ENCODE results near the gene KCNE1. TPM values are rescaled to one million over a fixed set of nuclear protein-coding genes. Genes with fewer than 3 reads are reported as not detected.
"Not testable (repeated sequence)": the region's sequence is repeated elsewhere in the genome, so short reads cannot be mapped to it uniquely, and the experiment has no call there.

Gene KCNE1
- total RNA-seq, 1 experiment from 2014 or later = 0.31 TPM

GRCh38 chr21:34513129-34513675 is 1.2 kb upstream of the KCNE1 start:
- no peak for DNase-seq (ENCODE audit: low spot score)

- DNase-seq (ENCODE audit: low spot score) = no peak
Observed at GRCh38 chr21:34511181-34511580, 829 bp downstream of the KCNE1 start.

GRCh38 chr21:34510148-34511142 is 1.6 kb downstream of the KCNE1 start:
- peak; percentile 70 for DNase-seq (ENCODE audit: low spot score)

DNA sequence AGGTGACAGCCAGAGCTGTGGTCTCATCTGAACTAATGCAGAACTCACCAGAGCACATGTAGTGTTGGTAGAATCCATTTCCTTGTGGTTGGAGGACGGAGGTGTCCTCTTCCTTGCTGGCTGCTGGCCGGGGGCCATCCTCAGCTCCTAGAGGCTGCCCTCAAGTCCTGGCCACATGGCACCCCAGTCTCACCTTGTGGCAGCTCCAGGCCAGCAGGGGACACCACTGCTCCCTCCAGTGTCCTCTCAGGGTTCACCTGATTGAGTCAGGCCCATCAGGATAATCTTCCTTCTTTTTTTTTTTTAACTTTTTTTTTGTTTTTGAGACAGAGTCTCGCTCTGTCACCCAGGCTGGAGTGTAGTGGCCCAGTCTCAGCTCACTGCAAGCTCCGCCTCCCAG is 2.9 kb downstream of the KCNE1 start:
- no peak for DNase-seq (ENCODE audit: low spot score)

GRCh38 chr21:34504595-34504994 is 7.4 kb downstream of the KCNE1 start:
- DNase-seq (ENCODE audit: low spot score) = no peak

DNA sequence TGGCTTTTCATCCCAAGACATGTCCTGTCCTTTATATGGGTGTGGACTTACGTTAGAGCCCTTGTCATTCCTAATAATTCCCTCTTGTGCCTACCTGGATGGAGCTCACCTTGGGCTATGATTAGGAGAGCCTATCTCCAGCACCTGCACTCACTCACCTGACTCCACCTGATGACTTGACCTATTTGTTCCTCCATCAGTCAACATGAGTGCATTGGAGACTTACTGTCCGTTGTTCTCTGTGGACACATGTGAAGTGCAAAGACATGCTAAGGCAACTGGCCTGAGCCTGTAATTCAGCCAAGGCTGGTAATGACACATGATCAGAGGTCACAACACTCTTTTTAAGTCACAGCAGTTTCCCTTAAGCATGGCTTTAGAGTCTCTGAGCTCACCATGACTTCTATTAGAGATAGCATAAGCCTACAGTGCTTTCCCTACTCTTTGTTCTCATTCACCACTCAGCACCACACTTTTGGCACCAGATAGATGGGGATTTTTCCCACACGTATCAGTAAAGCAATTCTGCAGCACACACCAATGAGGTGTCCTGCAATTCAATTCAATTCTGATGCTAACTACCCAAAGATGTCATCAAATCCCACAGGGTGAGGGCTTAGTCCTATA is 9.4 kb downstream of the KCNE1 start:
- no peak for DNase-seq (ENCODE audit: low spot score)

GRCh38 chr21:34501716-34502115 is 10.3 kb downstream of the KCNE1 start:
- no peak for DNase-seq (ENCODE audit: low spot score)

DNA sequence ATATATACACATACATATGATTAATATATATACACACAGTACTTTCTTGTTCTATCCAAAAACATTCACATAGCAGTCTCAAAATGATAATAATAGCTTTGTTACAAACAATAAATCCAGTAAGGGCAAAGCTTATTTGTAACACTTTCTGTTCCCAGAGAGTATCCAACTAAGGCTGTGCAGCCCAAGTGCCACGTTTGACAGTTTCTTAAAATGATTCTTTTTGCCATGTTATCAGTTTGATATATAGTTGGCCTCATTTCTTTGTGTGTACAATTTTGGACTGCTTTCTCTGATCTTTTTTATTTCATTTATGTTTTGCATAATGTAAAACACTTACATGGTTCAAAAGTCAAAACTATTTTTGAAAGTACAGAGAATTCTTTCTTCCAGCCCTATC is 11.8 kb downstream of the KCNE1 start:
- DNase-seq (ENCODE audit: low spot score) = no peak

- DNase-seq (ENCODE audit: low spot score) = no peak
Observed at GRCh38 chr21:34499116-34499515, 12.9 kb downstream of the KCNE1 start.

DNA sequence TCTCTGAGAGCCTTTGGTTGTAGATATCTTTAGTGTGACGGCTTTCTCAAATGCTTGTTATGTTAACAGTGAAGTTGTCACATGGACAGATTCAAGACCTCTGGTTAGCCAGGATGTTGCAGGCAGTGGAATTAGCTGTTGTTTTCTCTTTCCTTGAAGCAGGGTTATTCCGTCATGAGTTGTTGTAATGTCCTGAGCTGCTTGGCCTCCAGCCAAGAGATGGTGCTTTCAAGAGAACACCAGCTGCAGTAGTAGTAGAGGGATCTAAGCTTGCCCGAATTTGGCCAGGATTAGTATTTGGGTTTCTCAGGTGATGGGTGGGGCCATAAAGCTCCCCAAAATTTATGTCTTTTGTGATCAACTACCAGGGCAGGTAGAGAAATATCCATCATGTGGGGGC is 13.4 kb downstream of the KCNE1 start:
- no peak for DNase-seq (ENCODE audit: low spot score)

DNA sequence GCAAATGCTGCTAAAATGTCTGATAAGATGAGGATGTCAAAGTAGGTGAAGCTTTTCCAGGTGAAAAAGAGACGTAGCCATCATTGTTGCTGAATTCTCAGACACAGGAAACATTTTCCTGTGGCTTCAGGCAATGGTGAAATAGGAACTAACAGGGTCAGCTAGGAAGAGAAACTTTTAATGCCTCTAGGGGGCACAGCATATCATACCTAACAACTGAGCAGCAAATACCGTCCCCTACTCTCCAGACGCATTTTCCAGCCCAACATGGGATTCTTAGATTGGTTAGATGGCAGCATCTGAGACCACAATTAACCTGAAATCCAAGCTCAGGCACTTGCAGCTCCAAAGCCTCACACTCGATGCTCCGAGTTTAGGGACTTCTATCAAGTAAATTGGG is 28.2 kb downstream of the KCNE1 start:
- not testable (repeated sequence) for DNase-seq (ENCODE audit: low spot score)

DNA sequence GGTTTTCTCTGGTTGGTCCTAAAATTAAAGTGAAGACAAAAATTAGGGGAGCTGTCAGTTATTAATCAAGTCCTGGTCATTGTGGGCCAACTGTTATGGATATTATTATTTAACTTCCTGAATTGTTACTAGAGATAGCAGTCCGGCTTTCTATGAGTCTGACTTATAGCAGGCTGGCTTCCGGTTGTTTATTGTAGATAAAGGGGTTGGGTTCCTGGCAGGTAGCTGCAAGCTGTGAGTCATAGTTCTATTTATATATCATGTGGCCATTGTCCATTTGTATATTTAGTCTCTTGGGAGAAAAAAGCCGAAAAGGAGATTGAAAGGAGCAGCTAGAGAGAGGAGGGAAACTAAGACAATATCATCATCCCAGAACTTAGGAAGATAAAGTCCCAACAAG is 28.6 kb downstream of the KCNE1 start:
- not testable (repeated sequence) for DNase-seq (ENCODE audit: low spot score)

DNA sequence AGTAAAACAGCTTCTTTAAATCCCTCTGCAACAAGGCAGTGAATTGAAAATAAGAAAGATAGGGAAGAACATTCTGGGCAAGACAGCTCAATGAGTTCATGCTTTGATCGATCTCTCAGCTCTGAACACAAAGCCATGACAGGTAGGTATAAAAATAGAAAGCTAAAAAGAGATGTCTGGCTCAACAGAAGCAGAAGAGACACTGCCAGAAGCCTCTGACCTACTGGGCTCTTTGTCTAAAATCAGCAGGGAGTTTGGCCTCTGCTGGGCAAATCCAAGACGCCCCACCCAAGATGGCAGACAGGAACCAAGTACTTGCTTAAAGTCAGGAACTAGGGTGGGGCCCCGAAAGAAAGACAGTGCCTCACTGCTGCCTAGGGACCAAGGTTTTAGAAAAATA is 44.7 kb downstream of the KCNE1 start:
- DNase-seq (ENCODE audit: low spot score) = not testable (repeated sequence)

- DNase-seq (ENCODE audit: low spot score) = not testable (repeated sequence)
Observed at GRCh38 chr21:34459426-34459825, 52.6 kb downstream of the KCNE1 start.

- not testable (repeated sequence) for DNase-seq (ENCODE audit: low spot score)
Observed at GRCh38 chr21:34458266-34458665, 53.7 kb downstream of the KCNE1 start.

GRCh38 chr21:34456180-34456579 is 55.8 kb downstream of the KCNE1 start:
- DNase-seq (ENCODE audit: low spot score) = not testable (repeated sequence)

GRCh38 chr21:34455628-34456027 is 56.4 kb downstream of the KCNE1 start:
- not testable (repeated sequence) for DNase-seq (ENCODE audit: low spot score)

- DNase-seq (ENCODE audit: low spot score) = not testable (repeated sequence)
Observed at GRCh38 chr21:34447018-34447417, 65.0 kb downstream of the KCNE1 start.

DNA sequence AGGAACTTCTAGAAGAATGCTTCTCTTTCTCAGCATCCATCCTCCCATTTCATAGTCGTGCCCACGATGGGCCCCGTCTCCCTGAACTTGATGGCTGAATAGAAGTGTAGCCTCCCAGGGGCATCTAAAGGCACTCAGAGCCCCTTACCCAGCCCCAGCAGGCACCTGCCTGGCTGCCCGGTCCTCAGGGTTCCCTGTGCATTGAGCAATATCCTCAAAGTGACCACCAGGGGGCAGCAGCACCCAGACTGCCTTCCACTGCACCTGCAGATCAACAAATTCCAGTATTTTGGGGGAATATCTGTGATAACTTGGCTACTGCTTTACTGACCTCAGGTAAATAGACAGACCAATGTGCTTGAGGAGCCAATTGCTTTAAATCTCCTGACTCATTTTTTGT is 68.5 kb downstream of the KCNE1 start:
- not testable (repeated sequence) for DNase-seq (ENCODE audit: low spot score)

DNA sequence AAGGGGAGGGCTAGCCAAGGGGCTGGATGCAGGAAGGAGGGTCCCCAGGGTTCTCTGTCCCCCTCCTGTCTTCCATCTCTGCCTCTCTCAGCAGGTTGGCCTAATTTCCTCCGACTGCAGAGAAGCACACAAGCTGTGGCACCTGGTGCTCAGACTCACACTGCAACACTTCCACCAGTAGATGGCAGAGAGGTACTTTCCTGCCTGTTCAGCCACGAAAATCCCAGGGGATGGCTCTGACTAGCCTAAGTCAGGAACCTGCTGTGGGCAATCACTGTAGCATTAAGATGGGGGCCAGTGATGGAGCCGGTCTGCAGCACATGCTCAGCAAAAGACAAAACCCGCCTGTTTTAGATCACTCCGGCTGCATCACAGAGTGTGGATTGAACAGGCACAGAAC is 82.3 kb downstream of the KCNE1 start:
- DNase-seq (ENCODE audit: low spot score) = not testable (repeated sequence)

DNA sequence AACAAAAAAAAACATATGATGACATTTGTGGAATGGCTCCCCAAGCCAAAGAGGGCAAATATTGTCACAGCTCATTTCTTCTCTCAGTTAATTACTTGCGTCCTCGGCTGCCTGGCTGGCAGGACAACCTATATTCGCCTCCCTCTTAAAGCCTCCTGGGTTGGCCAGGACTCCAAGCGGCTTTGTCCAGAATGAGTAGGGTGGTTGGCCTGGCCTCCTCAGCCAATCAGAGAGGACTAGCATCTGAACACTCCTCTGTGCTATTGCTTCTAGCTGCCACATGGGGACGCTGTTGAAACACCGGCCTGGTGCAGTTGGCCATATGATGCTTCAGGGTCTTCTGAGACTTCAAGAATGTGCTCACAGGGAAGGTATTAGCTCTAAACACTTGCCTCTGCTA is 83.6 kb downstream of the KCNE1 start:
- DNase-seq (ENCODE audit: low spot score) = not testable (repeated sequence)

DNA sequence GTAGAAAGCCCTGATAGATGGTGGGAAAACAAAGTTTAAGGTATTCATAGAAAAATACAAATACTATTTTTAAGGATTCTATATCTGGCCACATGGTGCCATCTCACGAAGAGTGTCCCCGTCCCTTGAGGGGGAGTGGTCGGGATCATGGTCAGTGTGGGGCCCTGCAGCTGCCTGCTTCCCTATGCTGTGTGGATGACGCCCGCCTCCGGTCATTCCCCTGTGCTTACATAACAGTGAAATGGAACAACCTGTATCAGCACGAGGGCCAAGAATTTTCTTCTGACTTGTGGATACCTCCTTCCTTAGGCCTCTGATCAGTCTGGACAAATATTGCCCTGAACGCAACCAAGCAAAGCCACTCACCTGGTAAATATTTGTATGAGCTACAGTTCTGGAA is 84.7 kb downstream of the KCNE1 start:
- DNase-seq (ENCODE audit: low spot score) = not testable (repeated sequence)
